Ishikawa (cell line): ENCODE measurements around the gene IFITM10.

Source experiments
- CEBPB ChIP-seq: IDR thresholded peaks from 2 replicates; pipeline ENCODE4 v1.6.1; 2012
- CREB1 ChIP-seq: IDR thresholded peaks from 2 replicates; pipeline ENCODE4 v1.6.1; 2012; ENCODE audit warnings: low read depth
- EGR1 ChIP-seq: IDR thresholded peaks from 2 replicates; pipeline ENCODE4 v1.6.1; 2012
- EP300 ChIP-seq: IDR thresholded peaks from 2 replicates; pipeline ENCODE4 v1.6.1; 2012; ENCODE audit warnings: borderline replicate concordance
- FOXM1 ChIP-seq: IDR thresholded peaks from 2 replicates; pipeline ENCODE4 v1.6.1; 2012; ENCODE audit warnings: low read depth, borderline replicate concordance
- MAX ChIP-seq: IDR thresholded peaks from 2 replicates; pipeline ENCODE4 v1.6.1; 2012
- NFIC ChIP-seq: IDR thresholded peaks from 2 replicates; pipeline ENCODE4 v1.6.1; 2012
- RAD21 ChIP-seq: IDR thresholded peaks from 2 replicates; pipeline ENCODE4 v1.6.1; 2012; ENCODE audit warnings: low read depth
- REST ChIP-seq: IDR thresholded peaks from 2 replicates; pipeline ENCODE4 v1.6.1; 2012; ENCODE audit warnings: low read depth, mild to moderate bottlenecking
- TAF1 ChIP-seq: IDR thresholded peaks from 2 replicates; pipeline ENCODE4 v1.6.1; 2012; ENCODE audit warnings: low read depth, mild to moderate bottlenecking
- TCF12 ChIP-seq: IDR thresholded peaks from 2 replicates; pipeline ENCODE4 v1.6.1; 2012; ENCODE audit warnings: low read depth
- TEAD4 ChIP-seq: IDR thresholded peaks from 2 replicates; pipeline ENCODE4 v1.6.1; 2012
- USF1 ChIP-seq: IDR thresholded peaks from 2 replicates; pipeline ENCODE4 v1.6.1; 2012
- YY1 ChIP-seq: IDR thresholded peaks from 2 replicates; pipeline ENCODE4 v1.6.1; 2012; ENCODE audit warnings: low read depth
- ZBTB7A ChIP-seq: IDR thresholded peaks from 2 replicates; pipeline ENCODE4 v1.6.1; 2012; ENCODE audit warnings: low read depth

Gene IFITM10

GRCh38 chr11:1778141-1778911 lies 27.9 kb upstream of the IFITM10 start:
- TF ChIP-seq YY1 (no peak), NFIC (no peak), RAD21 (no peak), TCF12 (no peak), TEAD4 (no peak), CEBPB (no peak), CREB1 (no peak), USF1 (no peak), REST (no peak), EGR1 (no peak), TAF1 (no peak), EP300 (no peak), FOXM1 (no peak)

GRCh38 chr11:1777737-1778136 lies 27.3 kb upstream of the IFITM10 start:
- no peak for TF ChIP-seq TAF1
- TF ChIP-seq CEBPB = no peak
- TF ChIP-seq FOXM1 = no peak
- TF ChIP-seq EGR1 = no peak
- TF ChIP-seq CREB1 = no peak
- TF ChIP-seq EP300 = no peak
- TF ChIP-seq RAD21 = no peak
- no peak for TF ChIP-seq TEAD4
- TF ChIP-seq ZBTB7A = no peak
- TF ChIP-seq REST = no peak
- TF ChIP-seq MAX = no peak

- TF ChIP-seq TAF1 (no peak), TEAD4 (no peak), NFIC (no peak), TCF12 (no peak), CEBPB (no peak), ZBTB7A (no peak), MAX (no peak)
Measured at GRCh38 chr11:1776944-1777715, 26.7 kb upstream of the IFITM10 start.

- TF ChIP-seq USF1 = no peak
- TF ChIP-seq YY1 = no peak
- TF ChIP-seq TEAD4 = no peak
- TF ChIP-seq TAF1 = no peak
- no peak for TF ChIP-seq EP300
- no peak for TF ChIP-seq REST
- no peak for TF ChIP-seq NFIC
- TF ChIP-seq CREB1 = no peak
- TF ChIP-seq TCF12 = no peak
Measured at GRCh38 chr11:1776331-1776851, 26.0 kb upstream of the IFITM10 start.
